ENCODE measurements around the gene MRGPRE. TPM values are rescaled to one million over a fixed set of nuclear protein-coding genes. Genes with fewer than 3 reads are reported as not detected.

MRGPRE gene
- total RNA-seq, 1 donor from 2014 or later = not detected

- intact Hi-C loops (cut with micrococcal nuclease) = no loop called here
Measured at GRCh38 chr11:3214420-3214699, 17.9 kb downstream of the MRGPRE start.

- intact Hi-C loops (cut with micrococcal nuclease) = no loop called here
Measured at GRCh38 chr11:3213659-3214419, 18.4 kb downstream of the MRGPRE start.

GRCh38 chr11:3208272-3208671 is 23.9 kb downstream of the MRGPRE start:
- intact Hi-C loops (cut with micrococcal nuclease) = no loop called here

- intact Hi-C loops (cut with micrococcal nuclease) = no loop called here
Measured at GRCh38 chr11:3207526-3208189, 24.6 kb downstream of the MRGPRE start.

GRCh38 chr11:3206922-3207204 is 25.4 kb downstream of the MRGPRE start:
- intact Hi-C loops (cut with micrococcal nuclease) = no loop called here

GRCh38 chr11:3206156-3206921 is 25.9 kb downstream of the MRGPRE start:
- intact Hi-C loops (cut with micrococcal nuclease) = no loop called here

- intact Hi-C loops (cut with micrococcal nuclease) = no loop called here
Measured at GRCh38 chr11:3205261-3206155, 26.7 kb downstream of the MRGPRE start.

- intact Hi-C loops (cut with micrococcal nuclease) = no loop called here
Measured at GRCh38 chr11:3204141-3205015, 27.8 kb downstream of the MRGPRE start.

- intact Hi-C loops (cut with micrococcal nuclease) = no loop called here
Measured at GRCh38 chr11:3203221-3204043, 28.8 kb downstream of the MRGPRE start.

GRCh38 chr11:3202759-3203158 is 29.5 kb downstream of the MRGPRE start:
- intact Hi-C loops (cut with micrococcal nuclease) = no loop called here

GRCh38 chr11:3202305-3202704 is 29.9 kb downstream of the MRGPRE start:
- intact Hi-C loops (cut with micrococcal nuclease) = no loop called here

- intact Hi-C loops (cut with micrococcal nuclease) = no loop called here
Measured at GRCh38 chr11:3201677-3202181, 30.5 kb downstream of the MRGPRE start.

- intact Hi-C loops (cut with micrococcal nuclease) = no loop called here
Measured at GRCh38 chr11:3201112-3201581, 31.1 kb downstream of the MRGPRE start.

- intact Hi-C loops (cut with micrococcal nuclease) = no loop called here
Measured at GRCh38 chr11:3200388-3201111, 31.7 kb downstream of the MRGPRE start.

GRCh38 chr11:3199537-3200295 is 32.5 kb downstream of the MRGPRE start:
- intact Hi-C loops (cut with micrococcal nuclease) = no loop called here

GRCh38 chr11:3198815-3199214 is 33.4 kb downstream of the MRGPRE start:
- intact Hi-C loops (cut with micrococcal nuclease) = no loop called here

- intact Hi-C loops (cut with micrococcal nuclease) = no loop called here
Measured at GRCh38 chr11:3197878-3198528, 34.2 kb downstream of the MRGPRE start.

Data from T-helper 1 cell treated with Interleukin-12 subunit alpha and Interleukin-12 subunit beta and Interleukin-4 antibody, amounts not matched to agents 30 ng/mL and 1 ng/mL, for 36 hours (primary cell).